COR-L47 (cell line): ENCODE results near the gene GRK4.
"Not testable (repeated sequence)": the region's sequence is repeated elsewhere in the genome, so short reads cannot be mapped to it uniquely, and the experiment has no call there.

Experiments
- DNase-seq: peaks from one replicate; lab custom pipeline; 2025; lab: John Stamatoyannopoulos, UW

The GRK4 gene

DNA sequence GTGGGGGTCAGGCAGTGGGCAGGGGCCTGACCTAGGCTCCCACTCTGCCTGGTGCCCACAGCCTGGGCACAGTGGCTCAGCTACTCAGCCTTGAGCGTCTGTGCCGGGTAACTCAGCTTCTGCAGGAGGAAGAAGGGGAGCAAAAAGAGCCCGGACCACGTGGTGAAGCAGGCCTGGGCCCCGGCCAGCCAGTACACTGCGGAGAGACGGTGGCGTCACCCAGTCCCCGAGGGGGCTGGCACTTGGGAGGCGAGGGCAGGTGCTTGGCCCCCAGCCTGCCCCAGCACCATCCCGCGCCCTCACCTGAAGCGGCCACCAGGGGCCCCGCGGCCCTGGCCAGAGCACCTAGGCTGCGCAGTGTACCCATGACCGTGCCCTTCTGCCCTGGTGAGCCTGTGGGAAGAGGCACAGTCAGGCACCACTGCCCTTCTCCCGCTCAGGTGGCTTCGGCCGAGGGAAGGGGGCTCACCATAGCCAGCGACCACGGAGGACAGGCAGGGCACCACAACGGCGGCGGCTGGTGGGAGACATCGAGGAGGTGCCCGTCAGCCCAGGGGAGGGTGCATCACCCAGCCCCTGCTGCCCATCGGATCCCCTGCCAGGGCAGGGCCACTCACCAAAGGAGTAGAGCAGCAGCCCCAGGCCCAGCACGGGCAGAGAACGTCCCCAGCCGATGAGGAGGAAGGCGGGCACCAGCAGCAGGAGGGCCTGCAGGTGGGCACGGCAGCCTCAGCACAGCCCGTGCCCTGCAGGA is 32.4 kb upstream of the GRK4 start:
- DNase-seq: no peak

DNA sequence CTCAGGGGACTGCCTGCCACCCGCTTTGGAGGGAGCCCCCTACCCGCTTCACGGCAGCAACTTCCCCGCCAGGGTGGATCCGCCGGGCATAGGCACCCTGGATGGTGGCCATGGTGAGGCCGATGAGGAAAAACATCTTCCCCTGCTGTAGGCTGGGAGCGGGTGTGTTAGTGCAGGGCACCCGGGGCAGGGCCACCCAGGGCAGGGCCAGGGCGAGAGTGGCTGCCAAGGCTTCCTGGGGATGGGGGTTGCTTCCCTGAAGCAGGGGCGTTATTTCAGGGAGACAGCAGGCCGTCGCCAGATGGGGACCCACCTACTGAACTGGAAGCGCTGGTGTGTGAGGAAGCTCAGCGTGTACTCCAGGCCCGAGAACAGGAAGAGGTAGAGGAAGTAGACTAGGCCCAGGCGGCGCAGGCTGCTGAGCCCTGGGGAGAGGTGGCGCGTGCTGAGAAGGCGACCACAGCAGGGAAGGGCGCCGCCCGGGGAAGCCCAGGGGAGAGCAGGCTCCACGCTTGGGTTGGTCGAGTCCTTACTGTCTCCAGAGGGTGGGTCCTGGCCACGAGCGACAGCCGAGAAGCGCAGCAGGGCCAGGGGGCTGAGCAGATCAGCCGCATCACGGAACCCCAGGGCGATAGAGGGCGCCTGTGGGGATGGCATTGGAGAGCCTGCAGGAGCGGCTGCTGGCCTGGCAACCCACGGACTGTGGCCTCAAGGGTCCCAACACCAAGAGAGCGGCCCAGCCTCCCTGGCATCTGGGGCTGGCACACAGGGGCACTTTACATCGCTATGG is 31.7 kb upstream of the GRK4 start:
- DNase-seq: no peak

DNA sequence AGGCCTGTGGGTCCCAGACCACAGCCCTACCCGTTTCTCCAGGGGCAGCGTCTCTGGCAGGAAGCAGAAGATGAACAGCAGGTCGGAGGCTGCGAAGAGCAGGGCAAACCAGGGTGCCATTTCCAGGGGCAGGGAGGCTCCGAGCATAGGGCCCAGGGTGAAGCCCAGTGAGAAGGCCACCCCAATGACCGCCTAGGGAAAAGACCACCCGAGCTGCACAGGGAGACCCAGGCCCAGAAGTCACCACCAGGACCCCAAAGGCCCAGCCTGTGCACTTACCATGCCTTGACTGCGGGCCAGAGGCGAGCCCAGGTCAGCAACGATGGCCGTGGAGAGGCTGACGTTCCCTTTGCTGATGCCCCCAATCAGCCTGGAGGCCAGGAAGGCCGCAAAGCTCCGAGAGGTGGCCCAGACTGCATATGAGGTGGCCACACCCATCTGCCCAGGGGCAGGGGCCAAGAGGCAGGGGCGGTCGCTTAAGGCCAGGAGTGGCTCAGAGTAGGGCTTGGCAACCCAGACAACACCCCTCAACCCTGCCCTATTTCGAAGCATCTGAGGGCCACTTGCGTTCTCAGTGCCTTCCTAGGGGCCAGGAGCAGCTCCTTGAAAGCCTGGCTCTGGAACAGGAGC is 30.9 kb upstream of the GRK4 start:
- DNase-seq: no peak

DNA sequence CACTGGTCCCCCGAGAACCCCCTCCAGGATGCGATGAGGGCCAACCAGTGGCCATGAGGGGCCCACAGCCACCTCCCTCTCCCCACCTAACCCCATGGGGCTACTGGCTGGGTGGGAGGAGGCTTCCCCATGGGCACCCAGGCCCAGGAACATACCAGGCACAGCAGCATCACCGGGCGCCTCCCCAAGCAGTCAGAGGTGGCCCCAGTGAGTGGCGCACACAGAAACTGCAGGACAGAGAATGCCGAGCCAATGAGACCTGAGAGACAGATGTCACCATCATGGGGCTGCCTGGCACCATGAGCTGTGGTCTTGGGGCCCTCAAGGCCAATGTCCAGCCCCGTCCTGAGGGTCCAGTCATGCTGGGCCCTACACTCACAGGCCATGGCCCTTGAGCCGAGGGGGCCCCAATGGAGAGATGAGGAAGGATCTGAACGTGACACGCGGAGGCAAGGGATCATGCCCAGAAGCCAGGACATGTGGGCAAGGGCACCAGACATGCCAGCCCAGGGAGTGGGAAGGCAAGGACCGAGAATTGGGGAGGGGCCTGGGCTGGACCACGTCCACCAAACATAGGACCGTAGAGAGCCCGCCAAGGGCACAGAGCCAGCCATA is 30.3 kb upstream of the GRK4 start:
- DNase-seq: no peak

DNA sequence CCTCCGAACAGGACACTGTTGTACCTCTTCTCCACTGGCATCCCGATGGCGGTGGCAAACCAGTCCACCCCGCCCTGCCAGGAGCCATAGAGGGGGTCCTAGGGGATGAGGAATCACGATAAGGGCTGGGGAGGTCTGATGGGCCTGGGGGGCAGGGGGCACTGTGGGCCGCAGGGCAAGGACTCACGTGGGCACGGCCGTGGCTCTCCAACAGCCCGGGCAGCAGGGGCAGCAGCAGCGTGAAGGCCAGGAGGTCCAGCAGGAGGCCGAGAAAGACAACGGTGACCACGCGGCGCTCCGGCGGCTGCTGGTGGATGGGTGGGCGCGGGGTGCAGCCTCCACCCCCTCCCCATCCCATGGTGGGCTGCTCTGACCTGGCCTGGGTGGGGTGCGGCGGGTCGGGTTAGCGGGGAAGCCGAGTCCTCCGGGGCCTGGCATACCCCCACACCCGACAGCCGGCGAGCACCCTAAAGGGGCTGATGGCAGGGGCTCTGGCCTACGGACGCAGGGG is 29.8 kb upstream of the GRK4 start:
- DNase-seq: no peak

DNA sequence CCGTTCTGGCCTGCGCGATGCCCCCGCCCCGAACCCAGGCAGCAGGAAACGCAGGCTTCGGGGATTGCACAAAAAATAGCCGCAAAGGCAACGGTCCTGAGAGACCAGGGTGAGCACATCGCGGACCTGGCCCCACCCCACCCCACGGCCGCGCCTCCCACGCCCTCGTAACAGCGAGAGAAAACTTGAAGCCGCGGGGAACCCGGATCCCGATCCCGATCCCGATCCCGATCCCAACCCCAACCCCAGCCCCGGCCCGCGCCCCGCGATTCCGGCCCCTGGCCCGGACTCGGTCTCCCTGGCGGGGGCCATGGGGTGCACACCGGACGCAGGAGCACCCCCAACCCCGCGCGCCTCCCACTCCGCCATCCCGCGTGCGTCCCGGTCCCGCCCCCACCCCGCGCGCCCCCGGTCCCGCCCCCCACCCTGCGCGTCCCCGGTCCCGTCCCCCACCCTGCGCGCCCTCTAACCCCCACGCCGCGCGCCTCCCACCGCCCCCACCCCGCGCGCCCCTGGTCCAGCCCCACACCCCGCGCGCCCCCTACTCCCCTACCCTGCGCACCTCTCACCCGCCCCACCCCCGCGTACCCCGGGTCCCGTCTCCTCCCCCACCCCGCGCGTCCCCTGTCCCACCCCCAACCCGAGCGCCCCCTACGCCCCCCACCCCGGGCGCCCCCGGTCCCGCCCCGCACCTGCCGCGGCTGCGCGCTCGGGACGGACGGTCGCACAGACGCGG is 29.1 kb upstream of the GRK4 start:
- DNase-seq: no peak

DNA sequence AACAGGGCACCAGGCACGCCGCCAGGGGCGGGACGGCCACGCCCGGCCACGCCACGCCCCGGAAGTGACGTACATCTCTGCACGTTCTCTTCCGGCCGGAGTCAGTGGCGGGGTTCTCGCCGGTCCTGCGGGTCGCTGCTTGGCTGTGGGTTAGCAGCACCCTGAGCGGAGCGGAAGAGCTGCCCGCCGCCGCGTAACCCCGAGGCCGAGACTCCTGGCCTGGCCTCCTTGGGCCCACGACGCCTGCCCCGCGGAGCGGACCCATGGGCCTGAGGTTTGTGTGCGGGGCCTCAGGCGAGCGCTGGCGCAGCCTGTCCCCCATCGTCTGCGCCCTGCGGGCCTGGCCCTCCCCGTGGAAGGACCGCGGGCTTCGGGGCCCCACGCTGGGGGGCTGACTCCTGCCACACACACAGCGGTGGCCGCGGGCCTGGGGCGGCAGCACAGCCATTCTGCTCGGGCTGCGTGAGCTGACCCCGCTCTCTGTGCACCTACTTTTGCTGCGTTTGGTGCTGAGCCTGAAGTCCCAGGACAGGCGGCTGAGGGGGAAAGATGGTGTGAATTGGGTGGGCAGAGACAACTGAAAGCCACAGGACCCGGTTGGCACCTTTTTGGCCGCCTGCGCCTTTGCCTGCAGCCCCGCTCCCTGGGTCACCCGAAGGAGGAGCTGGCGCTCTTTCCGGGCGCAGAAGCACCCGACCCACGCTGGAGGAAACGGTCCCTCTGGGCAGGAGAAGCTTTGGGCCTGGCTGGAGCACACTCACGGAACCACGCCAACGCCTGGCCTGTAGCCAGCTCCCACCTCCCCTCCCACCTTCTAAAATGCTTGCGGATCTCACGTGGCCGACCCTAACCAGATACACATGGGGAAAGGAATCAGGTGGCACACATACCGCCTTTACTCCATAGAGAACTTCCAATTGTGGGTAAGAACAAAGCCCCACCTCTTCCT is 28.3 kb upstream of the GRK4 start:
- DNase-seq: peak; percentile 80

DNA sequence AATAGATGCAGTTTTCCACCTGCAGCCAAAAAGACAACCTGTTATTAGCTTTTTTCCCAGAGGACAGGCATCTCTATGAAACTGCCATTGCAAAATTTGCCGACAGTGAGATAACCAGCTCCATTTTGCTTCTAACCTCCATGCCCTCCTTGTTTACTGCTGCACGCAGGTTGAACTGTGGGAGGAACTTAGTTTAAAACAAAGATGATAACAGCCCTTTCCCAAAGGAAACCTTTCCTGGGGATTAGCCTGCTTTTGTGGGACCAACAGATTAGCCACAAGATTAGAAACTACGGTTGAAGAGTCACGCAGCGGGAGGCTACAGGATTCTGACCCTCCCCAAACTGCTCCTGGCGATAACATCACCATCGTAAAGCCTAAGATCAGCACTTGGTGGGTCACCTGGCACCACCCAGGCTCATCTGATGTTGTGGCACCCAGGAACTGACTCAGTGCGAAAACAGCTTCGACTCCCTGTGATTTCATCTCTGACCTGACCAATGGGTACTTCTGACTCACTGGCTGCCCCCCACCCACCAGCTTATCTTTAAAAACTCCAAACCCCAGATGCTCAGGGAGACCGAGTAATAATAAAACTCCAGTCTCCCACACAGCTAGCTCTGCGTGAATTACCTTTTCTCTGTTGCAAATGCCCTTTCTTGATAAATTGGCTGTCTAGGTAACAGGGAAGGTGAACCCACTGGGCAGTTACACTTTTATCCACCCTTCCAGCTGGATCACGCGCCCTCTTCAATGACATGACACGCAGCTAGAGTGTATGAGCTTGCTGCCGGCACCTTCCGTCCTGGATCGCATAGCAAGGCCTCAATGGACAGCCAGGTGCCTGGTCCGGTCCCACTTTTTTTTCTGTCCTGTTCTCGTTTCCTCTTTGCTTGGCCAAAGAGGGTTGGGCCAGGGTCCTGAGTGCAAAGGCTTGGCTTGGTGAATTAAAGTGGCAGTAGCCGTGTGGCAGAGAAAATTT is 27.3 kb upstream of the GRK4 start:
- no peak for DNase-seq

DNA sequence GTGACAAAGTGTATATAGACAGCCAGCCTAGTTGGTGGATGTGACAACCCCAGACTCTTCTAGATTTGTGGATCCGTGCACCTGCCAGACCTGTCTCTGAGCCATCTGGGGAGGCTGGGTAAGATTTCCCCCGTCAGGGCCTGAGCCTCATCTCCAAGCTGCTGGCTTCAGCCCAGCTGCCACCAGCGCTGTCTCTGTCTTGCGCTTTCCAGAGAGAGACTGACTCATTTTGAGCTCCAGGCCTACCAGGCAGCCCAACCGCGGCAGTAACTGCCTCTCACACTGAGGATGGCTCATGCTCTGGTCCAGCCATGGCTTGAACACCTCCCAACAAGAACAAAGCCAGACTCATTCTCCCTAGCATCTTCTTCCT is 26.6 kb upstream of the GRK4 start:
- no peak for DNase-seq

DNA sequence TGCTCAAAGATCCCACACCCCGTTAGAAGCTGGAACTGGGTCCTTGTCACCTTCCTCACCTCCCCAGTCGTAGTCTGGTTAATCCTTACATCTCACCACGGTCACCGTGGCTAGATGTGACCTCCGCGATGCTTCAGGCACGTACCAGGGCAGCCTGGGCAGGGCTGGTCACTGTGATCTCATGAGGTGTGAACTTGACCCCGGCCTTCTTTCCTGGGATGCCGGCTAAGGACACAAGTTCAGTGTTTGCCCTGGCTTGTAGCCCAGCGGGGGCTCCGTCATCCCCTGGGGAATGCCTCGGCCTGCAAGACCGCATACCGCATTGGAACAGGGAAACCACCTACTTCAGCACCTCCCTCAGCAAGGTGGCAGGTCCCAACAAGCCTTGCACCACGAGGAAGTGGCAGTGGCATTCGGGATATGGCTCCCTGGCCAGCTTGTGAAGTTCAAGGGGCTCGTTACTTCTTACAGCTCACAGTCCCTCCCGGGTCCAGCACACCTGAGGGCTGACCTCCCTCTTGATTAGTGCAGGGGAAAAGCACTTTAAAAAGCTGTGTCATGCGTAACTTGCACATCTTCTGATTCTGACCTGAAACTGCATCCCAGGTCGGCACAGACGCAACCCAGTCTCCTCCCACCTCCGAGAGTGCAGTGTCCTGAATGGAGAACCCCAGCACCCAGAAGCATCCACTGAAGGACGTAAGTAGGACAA is 26.1 kb upstream of the GRK4 start:
- DNase-seq: no peak

DNA sequence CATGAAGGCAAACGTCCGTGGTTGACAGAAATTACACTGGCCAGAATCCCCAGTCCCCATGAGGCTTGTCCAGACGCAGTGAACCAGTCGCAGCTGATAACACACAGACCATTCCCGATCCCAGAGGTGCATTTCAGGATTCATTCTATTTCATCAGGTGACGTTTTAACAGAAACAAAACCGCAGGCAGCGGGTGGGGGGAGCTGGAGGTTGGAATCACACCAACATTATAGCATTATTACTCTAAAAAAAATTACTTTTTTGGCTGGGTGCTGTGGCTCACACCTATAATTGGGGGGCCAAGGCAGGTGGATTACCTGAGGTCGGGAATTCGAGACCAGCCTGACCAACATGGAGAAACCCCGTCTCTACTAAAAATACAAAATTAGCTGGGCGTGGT is 25.4 kb upstream of the GRK4 start:
- DNase-seq: no peak

DNA sequence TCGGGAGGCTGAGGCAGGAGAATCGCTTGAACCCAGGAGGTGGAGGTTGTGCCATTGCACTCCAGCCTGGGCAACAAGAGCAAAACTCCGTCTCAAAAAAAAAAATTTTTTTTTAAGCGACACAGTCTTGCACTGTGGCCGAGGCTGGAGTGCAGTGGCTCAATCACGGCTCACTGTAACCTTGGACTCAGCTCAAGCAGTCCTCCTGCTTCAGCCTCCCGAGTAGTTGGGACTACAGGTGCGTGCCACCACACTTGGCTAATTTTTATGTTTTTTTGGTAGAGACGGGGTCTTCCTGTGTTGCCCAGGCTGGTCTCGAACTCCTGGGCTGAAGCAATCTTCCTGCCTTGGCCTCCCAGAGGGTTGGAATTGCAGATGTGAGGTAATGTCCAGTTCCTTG is 25.0 kb upstream of the GRK4 start:
- DNase-seq: not testable (repeated sequence)

DNA sequence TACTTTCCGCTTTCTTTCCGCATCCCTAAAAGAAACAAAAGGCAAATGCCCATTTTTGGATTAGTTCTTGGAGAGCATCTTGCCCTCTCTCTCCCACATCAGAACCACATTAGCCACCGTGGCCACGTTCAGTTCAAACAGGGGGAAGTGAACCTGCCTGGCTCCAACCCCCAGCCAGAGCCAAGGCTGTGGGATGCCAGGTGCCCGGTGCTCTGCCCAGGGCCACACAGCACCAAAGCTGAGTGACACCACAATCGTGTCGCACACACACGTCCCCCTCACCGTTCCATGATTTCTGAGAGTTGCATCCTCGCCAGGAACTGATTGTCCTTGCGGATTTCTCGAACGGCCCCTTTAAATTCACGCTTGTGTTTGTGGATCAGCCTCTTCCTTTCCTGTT is 24.5 kb upstream of the GRK4 start:
- no peak for DNase-seq

DNA sequence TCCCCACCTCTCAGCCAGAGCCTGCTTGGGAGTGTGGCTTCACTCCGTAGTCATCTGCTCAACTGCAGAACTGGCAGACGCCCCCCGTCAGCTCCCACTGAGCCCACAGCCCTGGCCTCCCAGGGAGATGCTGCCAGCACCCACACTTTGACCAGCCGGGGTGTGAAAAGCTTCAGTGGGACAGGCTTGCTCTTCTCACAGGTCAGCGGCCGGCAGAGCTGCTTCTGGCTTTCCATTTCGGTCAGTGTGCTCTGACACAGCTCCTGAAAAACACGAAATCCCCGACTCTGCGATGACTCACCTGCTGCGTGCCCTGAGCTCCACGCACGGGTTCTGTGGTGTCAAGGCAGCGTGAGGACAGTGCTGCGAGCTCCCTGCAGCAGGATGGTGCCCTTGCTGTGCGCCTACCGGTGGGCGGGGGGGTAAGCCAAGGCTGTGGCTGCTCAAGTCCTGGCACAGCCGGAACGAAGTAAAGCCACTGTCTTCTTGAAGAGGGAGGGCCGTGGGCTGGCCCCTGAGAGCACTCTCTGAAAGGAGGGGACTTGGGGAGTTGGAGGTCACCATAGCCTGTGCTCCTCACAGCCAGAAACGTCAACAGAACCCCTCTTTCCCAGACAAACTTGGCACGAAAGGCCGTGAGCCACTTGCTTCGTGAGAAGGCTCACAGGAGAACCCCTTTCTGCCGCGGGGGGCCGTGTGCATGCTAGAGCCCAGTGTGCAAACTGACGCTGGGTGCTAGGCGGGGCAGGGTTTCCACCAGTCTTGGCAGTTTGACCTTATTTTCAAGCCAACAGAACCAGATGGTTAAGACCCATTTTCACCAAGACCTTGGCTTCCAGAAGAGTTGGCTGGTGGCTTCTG is 23.8 kb upstream of the GRK4 start:
- DNase-seq: no peak

DNA sequence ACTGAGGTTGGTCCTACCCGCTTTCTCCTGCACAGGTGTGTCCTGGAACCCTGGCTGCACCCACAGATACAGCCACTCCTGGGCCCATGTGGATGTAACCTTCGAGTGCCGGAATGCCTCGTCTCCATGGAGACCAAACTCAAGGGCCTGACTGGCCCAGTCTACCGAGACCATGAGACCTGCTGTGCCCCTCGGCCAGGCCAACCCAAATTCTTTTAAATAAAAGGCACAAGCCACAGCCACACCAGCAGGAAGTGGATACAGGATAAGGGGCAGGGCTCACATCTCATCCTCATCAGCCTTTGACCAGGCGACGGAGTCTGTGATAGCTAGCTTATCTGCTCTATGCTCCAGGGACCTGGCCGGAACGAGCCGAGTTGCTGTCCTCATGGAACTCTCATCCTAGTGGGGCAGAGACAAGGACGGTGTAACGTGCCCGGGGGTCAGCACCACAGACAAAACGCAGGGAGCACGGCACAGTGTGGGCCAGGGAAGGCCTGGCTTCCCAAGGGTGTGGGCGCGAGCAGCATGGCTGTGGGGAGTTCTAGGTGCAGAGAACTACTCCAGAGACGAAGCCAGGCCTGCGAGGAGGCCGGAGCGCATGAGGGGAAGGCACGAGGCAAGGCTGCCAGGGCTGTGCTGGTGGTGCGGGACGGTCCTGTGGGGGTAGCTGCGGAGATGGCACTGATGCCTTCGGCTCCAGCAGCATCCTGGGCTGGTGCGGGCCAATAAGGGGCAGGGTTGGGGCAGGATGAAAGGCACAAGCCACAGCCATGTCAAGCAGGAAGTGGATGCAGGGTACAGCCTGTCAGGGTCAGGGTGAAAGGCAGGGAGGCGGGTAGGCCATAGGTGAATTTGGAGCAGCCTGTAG is 22.9 kb upstream of the GRK4 start:
- no peak for DNase-seq

DNA sequence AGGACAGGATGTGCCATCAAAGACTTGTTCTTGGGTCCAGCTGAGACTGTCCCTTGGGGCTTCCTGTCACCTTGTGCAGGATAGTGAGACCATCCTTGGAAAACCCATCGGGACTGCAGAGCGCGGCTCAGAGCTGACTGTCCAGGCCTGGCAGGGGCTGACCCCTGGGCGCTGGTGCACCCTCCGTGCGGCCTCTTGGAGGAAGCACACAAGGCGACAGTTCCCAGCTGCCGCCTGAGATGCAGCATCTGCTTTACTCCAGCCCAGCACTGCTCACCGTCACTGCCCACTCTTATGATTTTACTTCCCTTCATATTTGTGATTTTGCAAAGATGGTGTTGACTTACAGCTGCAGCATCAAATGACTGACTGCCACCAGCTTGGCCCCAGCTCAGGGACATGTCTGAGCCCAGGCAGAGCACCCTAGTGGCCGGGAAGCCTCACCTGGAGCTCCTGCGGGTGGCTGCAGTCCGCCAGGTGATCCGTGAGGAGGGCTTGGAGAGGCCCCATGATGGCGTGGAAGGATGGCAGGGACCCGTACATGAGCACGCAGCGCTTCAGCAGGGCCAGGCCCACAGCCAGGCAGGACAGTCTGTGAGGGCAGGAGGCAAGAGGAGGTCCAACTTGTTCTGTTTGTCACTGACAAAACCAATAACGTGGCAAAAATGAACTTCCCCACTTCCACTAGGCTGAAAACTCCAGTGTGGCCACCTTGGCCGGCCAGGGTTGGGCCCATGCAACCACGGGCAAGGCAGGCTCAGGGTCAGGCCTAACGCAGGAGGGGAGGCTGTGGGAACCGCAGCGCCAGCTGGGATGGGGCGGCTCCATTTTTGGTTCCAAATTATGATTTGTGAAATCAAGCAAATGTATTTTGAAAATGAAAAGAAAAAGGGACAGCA is 22.0 kb upstream of the GRK4 start:
- no peak for DNase-seq
